ENCODE data around the gene ADGRB3.

DNA sequence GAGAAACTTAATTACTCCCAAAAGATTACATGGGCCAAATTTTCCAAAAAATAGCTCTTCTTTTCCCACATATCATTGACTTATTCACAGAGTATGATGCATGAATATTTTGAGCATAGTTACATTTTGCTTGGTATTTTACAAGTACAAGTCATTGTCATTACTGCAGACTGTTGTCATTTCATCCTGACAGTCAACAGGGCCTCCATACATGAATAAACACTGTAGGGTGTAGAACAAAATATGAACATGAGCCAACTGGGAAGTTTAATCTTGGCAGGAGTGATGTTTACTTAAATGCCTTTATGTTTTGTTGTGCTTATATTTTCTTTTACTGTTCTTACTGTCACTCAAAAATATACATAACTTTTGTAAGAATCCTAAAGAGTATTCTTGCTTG, 340.7 kb downstream of the ADGRB3 start:
- no peak for TF ChIP-seq CTCF (conservative IDR thresholded peaks at IDR 0.05; ENCODE audit: low read depth, low read length)
- TF ChIP-seq EZH2 (IDR thresholded peaks at IDR 0.05; ENCODE audit: low read length, unreplicated experiment): no peak
- no peak for TF ChIP-seq EZH2phosphoT487 (IDR thresholded peaks at IDR 0.05; ENCODE audit: borderline replicate concordance, low read length)
